Endothelial cell of umbilical vein (primary cell): ENCODE data around the gene PRAC2. TPM values are rescaled to one million over a fixed set of nuclear protein-coding genes. Genes with fewer than 3 reads are reported as not detected.

Experiments used
- BruUV-seq: library from RNA; stranded (reverse); fragments of 400-500 nt; replicated peaks from 2 replicates; lab custom pipeline; 2021; lab: Mats Ljungman, UMichigan
- CTCF ChIA-PET: fragments of 300-600, 350-600 bp; sonication (Branson Sonifier 250); formaldehyde crosslinking; loops from one replicate; lab custom pipeline; 2021; ENCODE audit warnings: antibody characterized with exemption, inconsistent platforms; lab: Charles Lee
- POLR2A ChIA-PET: fragments of 300-600, 350-600 bp; sonication (Branson Sonifier 250); formaldehyde crosslinking; loops from one replicate; lab custom pipeline; 2021; ENCODE audit warnings: antibody characterized with exemption, inconsistent platforms; lab: Charles Lee
- DNase-seq: peaks from one replicate; pipeline ENCODE4 v3.0.0-alpha.2; 2011; ENCODE audit warnings: low read depth, low spot score
- FAIRE-seq: peaks from 2 replicates; lab custom pipeline; 2011; peaks lifted over from hg19 to GRCh38; lab: Jason Lieb, UNC
- H2AFZ ChIP-seq: 2 replicates; pipeline ENCODE4 v1.6.0; 2012; ENCODE audit warnings: low read depth, low read length, control low read depth, inconsistent platforms
- H3K27ac ChIP-seq: 2 replicates; pipeline ENCODE4 v1.5.1; 2011; ENCODE audit warnings: low read depth, mild to moderate bottlenecking, control low read depth, low read length, moderate library complexity; ENCODE audit not compliant: insufficient read depth
- H3K27me3 ChIP-seq, 2 experiments: 2 replicates each; pipeline versions ENCODE4 v1.6.0 to v1.6.1; 2011; ENCODE audit warnings: low read length in 2 of 2, mixed read lengths in 1 of 2; ENCODE audit not compliant: control insufficient read depth in 2 of 2, insufficient read depth in 2 of 2
- H3K36me3 ChIP-seq, 2 experiments: 2 replicates in 1 of 2; 3 replicates in 1 of 2; pipeline ENCODE4 v1.5.1; 2011; ENCODE audit warnings: low read length in 2 of 2, mild to moderate bottlenecking in 1 of 2, moderate library complexity in 1 of 2; ENCODE audit not compliant: control insufficient read depth in 2 of 2, insufficient read depth in 2 of 2; ENCODE audit errors: extremely low read depth in 1 of 2
- H3K4me1 ChIP-seq: 3 replicates; pipeline ENCODE4 v1.5.1; 2011; ENCODE audit warnings: mild to moderate bottlenecking, low read length; ENCODE audit not compliant: control insufficient read depth, insufficient read depth; ENCODE audit errors: extremely low read depth
- H3K4me2 ChIP-seq: 2 replicates; pipeline ENCODE4 v1.6.1; 2011; ENCODE audit warnings: low read length, control low read depth, mixed read lengths; ENCODE audit not compliant: insufficient read depth
- H3K4me3 ChIP-seq, 3 experiments: fragments of 200-600 bp in 1 of 3; sonication (generic), shearing (Covaris generic) in 1 of 3; replicated peaks in 1 of 3; 2 replicates each; pipeline ENCODE4 v1.5.1; 2011 to 2016; ENCODE audit warnings: control low read depth in 3 of 3, low read length in 3 of 3, mild to moderate bottlenecking in 2 of 3, inconsistent platforms in 1 of 3, low read depth in 1 of 3, moderate library complexity in 1 of 3; ENCODE audit not compliant: insufficient read depth in 1 of 3
- H3K79me2 ChIP-seq: 2 replicates; pipeline ENCODE4 v1.6.0; 2012; ENCODE audit warnings: low read length, inconsistent platforms; ENCODE audit not compliant: control insufficient read depth, insufficient read depth
- H3K9ac ChIP-seq: replicated peaks from 2 replicates; pipeline ENCODE3; 2011; ENCODE audit warnings: low read length, control low read depth; ENCODE audit not compliant: insufficient read depth; ENCODE audit errors: extremely low read depth
- H3K9me1 ChIP-seq: replicated peaks from 3 replicates; pipeline ENCODE4 v1.6.0; 2011; ENCODE audit warnings: mild to moderate bottlenecking, low read length; ENCODE audit not compliant: control insufficient read depth, insufficient read depth; ENCODE audit errors: extremely low read depth
- H3K9me3 ChIP-seq: replicated peaks from 2 replicates; pipeline ENCODE4 v1.5.1; 2012; ENCODE audit warnings: low read length, inconsistent platforms; ENCODE audit not compliant: control insufficient read depth, insufficient read depth
- H4K20me1 ChIP-seq: replicated peaks from 2 replicates; pipeline ENCODE3; 2011; ENCODE audit warnings: mild to moderate bottlenecking, low read length; ENCODE audit not compliant: control insufficient read depth, insufficient read depth; ENCODE audit errors: extremely low read depth
- CTCF ChIP-seq, 2 donors: IDR thresholded peaks; 1 replicate in 1 of 2; 2 replicates in 1 of 2; pipeline ENCODE4 v1.5.1; 2011; ENCODE audit warnings: low read length in 2 of 2, mild to moderate bottlenecking in 2 of 2, moderate library complexity in 2 of 2, control low read depth in 1 of 2, inconsistent platforms in 1 of 2, low read depth in 1 of 2; ENCODE audit not compliant: insufficient read depth in 1 of 2; ENCODE audit errors: extremely low read depth in 1 of 2
- EZH2 ChIP-seq: IDR thresholded peaks from 2 replicates; pipeline ENCODE4 v1.6.1; 2012; ENCODE audit warnings: borderline replicate concordance, low read depth, mild to moderate bottlenecking, moderate library complexity, low read length, inconsistent platforms; ENCODE audit not compliant: severe bottlenecking
- FOS ChIP-seq: IDR thresholded peaks from 2 replicates; pipeline ENCODE4 v1.6.1; 2011; ENCODE audit warnings: mild to moderate bottlenecking, low read length, moderate library complexity, borderline replicate concordance; ENCODE audit not compliant: insufficient read depth
- MYC ChIP-seq: IDR thresholded peaks from one replicate; pipeline ENCODE4 v1.6.1; 2011; ENCODE audit warnings: mild to moderate bottlenecking, low read depth, low read length
- dilution Hi-C: fragments of 300-500 bp; cut with MboI; formaldehyde crosslinking; loops from one replicate; pipeline ENCODE4 v1.15.0; 2019; ENCODE audit warnings: low sequenced_read_pairs; ENCODE audit not compliant: extremely low pct_ligation_motif_present
- intact Hi-C: fragments of 100-400 bp; cut with micrococcal nuclease; formaldehyde crosslinking; loops from one replicate; pipeline ENCODE4 v1.10.0; 2022
- polyA plus RNA-seq, 4 experiments: library from polyadenylated mRNA; depleted of rRNA in 3 of 4; stranded (reverse) in 3 of 4; unstranded in 1 of 4; fragments of >200 nt; gene quantifications; 2 replicates each; pipeline versions ENCODE4 v1.2.1 to v1.2.3, GENCODE V29; 2011 to 2012; ENCODE audit warnings: missing spikeins in 1 of 4
- total RNA-seq: library from RNA; stranded (reverse); gene quantifications from 2 replicates; pipeline ENCODE4 v1.2.3, GENCODE V29; 2021

Gene PRAC2
- total and polyA plus RNA-seq, 2 donors (not counting 3 experiments of a cell fraction or from before 2014, with no cell fraction given), result not detected

GRCh38 chr17:48749621-48750553, 26.9 kb downstream of the PRAC2 start:
- intact Hi-C loops, result no loop called here
- FAIRE-seq, result no peak
- peaks cover 89 to 99% of the 10 kb centered on the region in 2 experiments for H3K27me3 ChIP-seq
- H2AFZ ChIP-seq, result no peak overlapping the region
- no peak for DNase-seq
- no peak overlapping the region for H3K9ac ChIP-seq
- no peak overlapping the region for H3K27ac ChIP-seq
- TF ChIP-seq CTCF (IDR thresholded peaks at IDR 0.05; ENCODE audit: extremely low read depth in 1 of 2, insufficient read depth in 1 of 2, low read depth in 1 of 2, low read length in 2 of 2) (no peak), EZH2 (peak; percentile 97)
- H3K36me3 ChIP-seq, result no peaks in the 10 kb centered on the region
- dilution Hi-C loops, result loop anchor here (25.0 kb wide), 1 partner anchor 88 kb away; no protein-coding TSS in a partner anchor
- H3K4me1 ChIP-seq, result peaks cover 16% of the 10 kb centered on the region
- no peaks in the 10 kb centered on the region for H3K9me3 ChIP-seq
- no peaks in the 10 kb centered on the region for H3K9me1 ChIP-seq
- no peak overlapping the region for H3K4me2 ChIP-seq
- ChIA-PET CTCF (interaction anchor here (0.9 to 3.3 kb wide), 5 partner anchors 25 to 129 kb away, joined by 3 to 25 read pairs (median 5); no protein-coding TSS in a partner anchor), POLR2A (no interaction called here)
- H3K79me2 ChIP-seq, result no peaks in the 10 kb centered on the region
- no peak overlapping the region for H3K4me3 ChIP-seq
- no TSS peak for BruUV-seq
- H4K20me1 ChIP-seq, result no peaks in the 10 kb centered on the region

GRCh38 chr17:48751172-48751571, 28.2 kb downstream of the PRAC2 start:
- FAIRE-seq (no peak), DNase-seq (no peak)
- Histone ChIP-seq H3K36me3 (no peaks in the 10 kb centered on the region), H3K4me2 (no peak overlapping the region), H3K79me2 (no peaks in the 10 kb centered on the region), H3K4me3 (no peak overlapping the region), H4K20me1 (no peaks in the 10 kb centered on the region), H3K9me3 (no peaks in the 10 kb centered on the region), H3K27me3 (peaks cover 85 to 95% of the 10 kb centered on the region in 2 experiments), H2AFZ (no peak overlapping the region), H3K27ac (no peak overlapping the region), H3K4me1 (peaks cover 16% of the 10 kb centered on the region), H3K9me1 (no peaks in the 10 kb centered on the region), H3K9ac (no peak overlapping the region)
- TF ChIP-seq FOS (no peak), MYC (no peak), EZH2 (no peak)
- intact Hi-C loops (no loop called here), dilution Hi-C loops (loop anchor here (25.0 kb wide), 1 partner anchor 89 kb away; no protein-coding TSS in a partner anchor)
- ChIA-PET CTCF (interaction anchor here (0.7 to 3.3 kb wide), 8 partner anchors 13 to 128 kb away, joined by 3 to 25 read pairs (median 6); partner anchors contain the start of gene HOXB13), POLR2A (no interaction called here)
- no TSS peak for BruUV-seq
